GM18867 (cell line): ENCODE results near the gene CCDC137.
"Not testable (repeated sequence)": the region's sequence is repeated elsewhere in the genome, so short reads cannot be mapped to it uniquely, and the experiment has no call there.

Experiments
- ATAC-seq: cut with Tn5 transposase; IDR thresholded peaks from one replicate; pipeline ENCODE4 v1.9.1; 2021; ENCODE audit warnings: mild to moderate bottlenecking, moderate library complexity; ENCODE audit not compliant: unreplicated experiment

The CCDC137 gene, protein sequence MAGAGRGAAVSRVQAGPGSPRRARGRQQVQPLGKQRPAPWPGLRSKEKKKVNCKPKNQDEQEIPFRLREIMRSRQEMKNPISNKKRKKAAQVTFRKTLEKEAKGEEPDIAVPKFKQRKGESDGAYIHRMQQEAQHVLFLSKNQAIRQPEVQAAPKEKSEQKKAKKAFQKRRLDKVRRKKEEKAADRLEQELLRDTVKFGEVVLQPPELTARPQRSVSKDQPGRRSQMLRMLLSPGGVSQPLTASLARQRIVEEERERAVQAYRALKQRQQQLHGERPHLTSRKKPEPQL

DNA sequence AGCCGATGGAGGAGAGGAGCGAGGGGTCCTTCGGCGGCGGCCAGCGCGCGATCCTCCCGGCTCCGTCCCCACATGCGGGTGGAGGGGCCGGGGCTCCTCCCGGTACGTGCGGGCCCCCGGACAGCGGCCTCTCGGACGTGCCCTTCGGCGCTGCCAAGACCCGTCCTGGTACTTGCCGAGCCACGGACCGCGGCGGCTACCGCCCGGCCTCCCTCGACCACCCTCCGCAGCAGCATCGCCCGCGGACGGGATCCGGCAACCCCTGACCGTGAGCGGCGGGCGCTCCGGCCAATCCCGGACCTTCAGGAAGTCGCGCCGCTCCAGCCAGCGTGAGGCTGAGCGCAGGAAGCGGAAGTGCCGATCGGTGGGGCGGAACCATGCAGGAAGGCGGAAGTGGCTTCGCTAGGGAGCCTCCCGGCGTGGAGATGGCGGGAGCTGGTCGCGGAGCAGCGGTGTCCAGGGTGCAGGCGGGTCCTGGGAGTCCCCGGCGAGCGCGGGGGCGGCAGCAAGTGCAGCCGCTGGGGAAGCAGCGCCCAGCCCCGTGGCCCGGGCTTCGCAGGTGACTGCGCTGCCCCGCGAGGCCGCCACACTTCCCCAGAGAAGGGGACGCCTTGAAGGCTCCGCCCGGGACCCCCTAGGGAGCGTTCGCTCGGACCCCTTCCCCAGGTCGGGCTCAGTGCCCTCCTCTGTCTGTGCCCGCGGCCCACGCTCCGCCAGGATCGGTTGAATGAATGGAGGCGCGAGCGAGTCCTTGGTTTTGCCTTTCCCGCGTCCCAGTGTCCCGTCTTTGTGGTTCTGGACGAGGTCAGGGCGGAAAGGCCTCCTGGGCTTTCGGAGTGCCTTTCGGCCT is at the start of gene CCDC137, which contains the start of gene OXLD1:
TSS of gene CCDC137 (plus strand) at position 396 of the 850 bp plus-strand sequence. CDS start at position 426, 30 bp downstream.
TSS of gene OXLD1 (minus strand) at position 264 of the 850 bp plus-strand sequence. CDS start at position 236, 28 bp downstream.
- peak; percentile 91 for ATAC-seq

DNA sequence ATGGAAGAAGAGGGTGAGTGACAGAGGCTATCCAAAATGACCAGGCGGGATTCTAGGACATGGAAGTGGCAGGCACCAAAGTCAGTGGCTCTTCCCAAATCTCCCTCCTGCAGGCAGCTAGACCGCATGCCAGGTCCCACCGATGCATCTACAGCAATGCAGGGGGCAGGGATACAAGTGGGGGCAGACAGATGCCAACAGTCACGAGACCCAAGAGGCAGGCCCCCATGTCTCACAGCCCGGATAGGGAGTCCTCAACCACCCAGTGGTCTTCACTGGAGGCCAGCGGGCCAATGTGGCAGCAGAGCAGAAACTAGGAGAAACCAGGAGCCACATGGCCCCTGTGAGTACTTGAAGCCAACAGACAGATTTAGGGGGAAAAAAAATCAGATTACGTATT is 49.7 kb upstream of the CCDC137 start:
- no peak for ATAC-seq

DNA sequence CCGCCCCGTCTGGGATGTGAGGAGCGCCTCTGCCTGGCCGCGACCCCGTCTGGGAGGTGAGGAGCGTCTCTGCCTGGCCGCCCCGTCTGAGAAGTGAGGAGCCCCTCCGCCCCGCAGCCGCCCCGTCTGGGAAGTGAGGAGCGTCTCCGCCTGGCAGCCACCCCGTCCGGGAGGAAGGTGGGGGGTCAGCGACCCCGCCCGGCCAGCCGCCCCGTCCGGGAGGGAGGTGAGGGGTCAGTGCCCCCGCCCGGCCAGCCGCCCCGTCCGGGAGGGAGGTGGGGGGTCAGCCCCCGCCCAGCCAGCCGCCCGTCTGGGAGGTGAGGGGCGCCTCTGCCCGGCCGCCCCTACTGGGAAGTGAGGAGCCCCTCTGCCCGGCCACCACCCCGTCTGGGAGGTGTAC is 48.2 kb upstream of the CCDC137 start:
- ATAC-seq: not testable (repeated sequence)

DNA sequence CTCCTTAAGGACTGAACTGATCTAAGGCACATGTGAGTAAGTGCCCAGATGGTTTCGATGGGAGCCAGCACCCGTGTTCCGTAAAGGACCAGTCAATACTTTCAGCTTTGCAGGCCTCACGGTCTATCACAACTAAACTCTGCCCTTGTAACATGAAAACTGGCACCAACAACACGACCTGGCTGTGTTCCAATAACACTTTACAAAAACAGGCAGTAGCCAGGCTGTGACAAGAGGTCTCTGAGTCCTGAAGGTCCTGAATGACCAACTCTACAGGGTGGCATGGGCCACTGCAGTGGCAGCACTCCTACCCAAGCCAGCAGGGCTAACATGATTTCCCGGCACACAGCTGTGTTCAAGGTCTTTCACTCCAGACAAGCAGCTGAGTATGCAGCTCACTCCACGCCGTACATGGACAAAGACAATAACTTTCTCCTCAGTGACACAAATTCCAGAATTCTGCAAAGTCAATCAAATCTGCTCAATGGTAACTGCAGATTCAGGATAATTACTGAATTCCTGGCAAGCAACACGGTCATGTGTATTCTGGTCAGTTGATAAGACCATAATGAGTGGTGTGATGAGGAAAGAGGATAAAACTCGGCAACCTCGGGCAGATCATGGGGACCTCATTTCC is 44.9 kb upstream of the CCDC137 start:
- ATAC-seq: no peak

DNA sequence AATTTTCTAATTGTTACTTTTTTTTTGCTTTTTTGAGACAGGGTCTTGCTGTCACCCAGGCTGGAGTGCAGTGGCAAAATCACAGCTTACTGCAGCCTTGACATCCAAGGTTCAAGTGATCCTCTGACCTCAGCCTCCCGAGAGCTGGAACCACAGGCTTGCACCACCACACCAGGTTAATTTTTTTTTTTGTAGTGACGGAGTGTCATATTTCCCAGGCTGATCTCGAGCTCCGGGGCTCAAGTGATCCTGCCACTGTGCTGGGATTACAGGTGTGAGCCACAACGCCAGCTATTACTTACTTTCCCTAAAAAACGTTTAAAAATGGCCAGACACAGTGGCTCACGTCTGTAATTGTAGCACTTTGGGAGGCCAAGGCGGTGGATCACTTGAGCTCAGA is 36.3 kb upstream of the CCDC137 start:
- no peak for ATAC-seq

DNA sequence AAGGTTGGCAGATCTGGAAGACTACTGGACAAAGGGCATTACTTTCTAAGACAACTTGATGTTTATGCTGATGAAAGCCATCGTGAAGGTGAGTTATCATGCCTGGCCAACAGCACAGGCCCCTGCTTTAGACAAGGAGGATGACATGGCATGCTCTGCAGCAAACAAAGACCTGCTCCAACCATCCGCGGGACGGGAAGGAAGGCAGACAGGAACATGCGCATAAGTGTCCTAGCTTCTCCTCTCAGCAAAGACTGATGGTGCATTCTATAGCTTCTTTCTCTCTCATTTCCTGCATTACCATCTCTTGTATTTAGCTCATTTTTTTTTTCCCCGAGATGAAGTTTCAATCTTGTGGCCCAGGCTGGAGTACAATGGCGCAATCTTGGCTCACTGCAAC is 35.1 kb upstream of the CCDC137 start:
- ATAC-seq: no peak

DNA sequence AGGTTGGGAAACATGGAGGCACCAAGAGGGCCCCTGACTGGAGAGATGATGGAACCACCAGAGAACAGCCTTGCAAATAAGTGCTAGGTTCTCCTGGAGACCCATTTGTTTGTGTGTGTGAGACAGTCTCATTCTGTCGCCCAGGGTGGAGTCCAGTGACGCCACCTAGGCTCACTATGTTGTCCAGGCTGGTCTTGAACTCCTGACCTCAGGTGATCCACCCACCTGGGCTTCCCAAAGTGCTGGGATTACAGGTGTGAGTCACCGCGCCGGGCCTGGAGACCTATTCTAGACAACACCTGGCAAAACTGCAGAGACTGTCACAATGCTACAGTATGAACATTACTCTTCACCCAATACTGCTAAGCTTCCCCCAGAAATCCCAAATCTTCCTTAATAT is 31.1 kb upstream of the CCDC137 start:
- no peak for ATAC-seq

DNA sequence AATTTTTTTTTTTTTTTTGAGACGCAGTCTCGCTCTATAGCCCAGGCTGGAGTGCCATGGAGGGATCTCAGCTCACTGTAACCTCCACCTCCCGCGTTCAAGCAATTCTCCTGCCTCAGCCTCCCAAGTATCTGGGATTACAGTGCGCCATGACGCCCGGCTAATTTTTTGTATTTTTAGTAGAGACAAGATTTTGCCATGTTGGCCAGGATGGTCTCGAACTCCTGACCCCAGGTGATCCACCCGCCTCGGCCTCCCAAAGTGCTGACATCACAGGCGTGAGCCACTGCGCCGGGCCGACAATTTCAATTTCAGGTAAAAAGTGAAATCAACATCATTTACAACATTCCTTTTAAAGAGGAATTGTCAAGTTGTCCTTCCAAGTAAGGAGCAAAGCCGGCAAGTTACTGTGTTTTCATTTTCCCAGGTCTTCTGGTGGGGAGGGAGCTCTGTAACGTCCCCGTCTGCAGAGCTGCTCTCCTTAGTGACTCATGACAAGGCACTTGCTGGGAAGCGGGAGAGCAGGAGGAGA is 30.5 kb upstream of the CCDC137 start:
- peak; percentile 10 for ATAC-seq

DNA sequence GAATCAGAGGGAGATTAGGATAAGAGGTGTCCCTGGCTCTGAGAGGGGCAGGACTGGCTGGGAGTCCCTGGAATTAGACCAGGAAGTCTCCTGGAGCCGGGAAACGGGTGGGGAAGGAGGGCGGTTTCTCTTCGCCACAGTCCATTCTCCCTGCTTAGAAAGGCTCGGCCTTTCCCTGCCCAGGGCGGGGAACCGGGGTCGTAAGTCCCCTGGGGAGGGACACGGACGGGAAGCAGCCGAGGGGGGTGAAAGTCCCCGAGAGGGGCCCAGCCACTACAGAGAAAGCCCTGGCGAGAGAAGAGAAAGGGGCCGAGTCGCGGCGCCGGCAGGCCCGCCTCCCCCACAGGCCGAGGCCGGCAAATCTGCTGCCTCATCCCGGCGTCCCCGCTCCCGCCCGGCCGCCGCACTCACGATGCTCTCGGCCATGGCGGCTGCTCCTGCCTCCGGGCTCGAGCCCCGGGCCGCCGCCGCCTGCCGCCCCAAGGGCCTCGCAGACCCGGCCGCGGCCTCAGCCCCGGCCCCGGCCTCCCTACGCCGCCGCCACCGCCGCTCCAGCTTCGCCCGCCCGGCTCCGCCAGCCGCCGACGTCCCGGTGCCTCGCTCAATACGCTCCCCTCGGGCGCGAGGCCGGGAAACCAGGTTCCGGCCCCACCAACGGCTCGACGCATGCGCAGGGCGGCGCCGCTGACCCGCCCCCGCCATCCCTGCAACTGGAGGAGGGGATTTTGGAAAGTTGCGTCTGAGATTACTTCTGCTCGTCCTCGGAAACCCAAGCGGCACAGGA is 29.8 kb upstream of the CCDC137 start, which contains the start of the genes NPLOC4 and TSPAN10:
TSS of gene NPLOC4 (minus strand) at position 608 of the 784 bp plus-strand sequence. CDS start at position 426, 182 bp downstream.
TSS of gene TSPAN10 (plus strand) at position 692 of the 784 bp plus-strand sequence. CDS start 5,217 bp downstream, outside the sequence.
- peak; percentile 89 for ATAC-seq

DNA sequence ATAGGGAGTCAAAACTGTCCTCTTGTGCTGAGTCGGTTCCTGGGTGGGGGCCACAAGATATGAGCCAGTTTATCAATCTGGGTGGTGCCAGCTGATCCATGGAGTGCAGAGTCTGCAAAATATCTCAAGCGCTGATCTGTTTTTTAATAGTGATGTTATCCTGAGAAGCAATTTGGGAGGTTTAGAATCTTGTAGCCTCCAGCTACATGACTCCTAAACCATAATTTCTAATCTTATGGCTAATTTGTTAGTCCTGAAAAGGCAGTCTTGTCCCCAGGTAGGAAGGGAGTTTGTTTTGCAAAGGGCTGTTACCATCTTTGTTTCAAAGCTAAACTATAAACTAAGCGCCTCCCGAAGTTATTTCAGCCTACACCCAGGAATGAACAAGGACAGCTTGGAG is 27.9 kb upstream of the CCDC137 start:
- ATAC-seq: no peak

DNA sequence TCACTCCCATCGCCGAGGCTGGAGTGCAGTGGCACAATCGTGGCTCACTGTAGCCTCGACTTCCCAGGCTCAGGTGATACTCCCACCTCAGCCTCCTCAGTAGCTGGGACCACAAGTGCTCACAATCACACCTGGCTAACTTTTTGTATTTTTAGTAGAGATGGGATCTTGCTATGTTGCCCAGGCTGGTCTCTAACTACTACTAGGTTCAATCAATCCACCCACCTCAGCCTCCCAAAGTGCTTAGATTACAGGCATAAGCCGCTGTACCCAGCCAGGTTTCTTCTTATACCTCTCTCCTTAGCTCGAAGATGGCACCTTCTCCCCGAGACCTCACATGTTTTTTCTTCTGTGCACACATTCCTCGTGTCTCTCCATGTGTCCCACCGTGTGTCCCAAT is 26.5 kb upstream of the CCDC137 start:
- no peak for ATAC-seq

DNA sequence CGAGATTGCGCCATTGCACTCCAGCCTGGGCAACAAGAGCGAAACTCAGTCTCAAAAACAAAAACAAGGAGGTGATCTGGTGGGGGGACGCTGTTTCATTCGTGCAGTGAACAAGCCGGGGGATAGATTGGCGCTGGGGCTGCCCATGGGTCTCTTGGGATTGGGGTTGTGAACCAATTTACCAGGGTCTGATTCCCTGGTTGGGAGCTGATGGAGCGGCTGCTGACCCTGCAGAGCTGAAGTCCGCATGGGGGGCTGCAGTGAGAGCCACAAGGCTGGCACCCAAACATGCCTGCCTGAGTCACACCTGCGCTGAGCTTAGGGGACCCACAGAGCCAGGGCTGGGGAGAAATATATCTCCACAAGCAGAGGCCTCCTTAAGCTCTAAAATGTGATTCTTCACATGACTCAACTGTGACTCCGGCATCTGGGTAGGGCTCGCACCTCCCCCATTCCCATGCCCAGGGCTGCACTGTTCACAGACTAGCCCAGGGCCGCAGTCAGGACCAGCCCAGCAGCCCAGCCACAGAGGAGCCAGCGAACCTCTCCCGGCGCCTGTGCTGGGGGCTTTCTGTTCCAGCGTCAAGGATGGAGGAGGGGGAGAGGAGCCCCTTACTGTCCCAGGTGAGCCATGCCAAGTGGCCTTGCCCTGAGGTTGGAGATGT is 24.6 kb upstream of the CCDC137 start:
- no peak for ATAC-seq

DNA sequence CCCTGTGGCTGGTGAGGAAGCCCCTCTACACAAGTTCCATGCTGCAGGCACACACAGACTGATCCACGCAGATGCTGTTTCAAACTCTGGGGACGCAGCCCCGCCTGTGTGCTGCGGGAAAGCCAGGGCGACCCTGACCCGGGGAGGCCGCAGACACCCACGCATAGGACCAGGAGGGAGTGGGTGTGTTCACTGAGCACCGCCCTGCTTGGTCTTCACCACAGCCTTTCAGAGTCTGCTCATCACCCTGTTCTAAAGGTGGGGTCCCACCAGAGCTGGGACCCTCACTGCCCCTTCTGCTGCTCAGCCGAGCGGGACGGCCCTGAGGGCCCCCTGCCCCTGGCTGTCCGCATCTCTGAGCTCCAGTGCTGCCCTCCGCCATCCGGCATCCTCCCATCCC is 22.0 kb upstream of the CCDC137 start:
- ATAC-seq: no peak

DNA sequence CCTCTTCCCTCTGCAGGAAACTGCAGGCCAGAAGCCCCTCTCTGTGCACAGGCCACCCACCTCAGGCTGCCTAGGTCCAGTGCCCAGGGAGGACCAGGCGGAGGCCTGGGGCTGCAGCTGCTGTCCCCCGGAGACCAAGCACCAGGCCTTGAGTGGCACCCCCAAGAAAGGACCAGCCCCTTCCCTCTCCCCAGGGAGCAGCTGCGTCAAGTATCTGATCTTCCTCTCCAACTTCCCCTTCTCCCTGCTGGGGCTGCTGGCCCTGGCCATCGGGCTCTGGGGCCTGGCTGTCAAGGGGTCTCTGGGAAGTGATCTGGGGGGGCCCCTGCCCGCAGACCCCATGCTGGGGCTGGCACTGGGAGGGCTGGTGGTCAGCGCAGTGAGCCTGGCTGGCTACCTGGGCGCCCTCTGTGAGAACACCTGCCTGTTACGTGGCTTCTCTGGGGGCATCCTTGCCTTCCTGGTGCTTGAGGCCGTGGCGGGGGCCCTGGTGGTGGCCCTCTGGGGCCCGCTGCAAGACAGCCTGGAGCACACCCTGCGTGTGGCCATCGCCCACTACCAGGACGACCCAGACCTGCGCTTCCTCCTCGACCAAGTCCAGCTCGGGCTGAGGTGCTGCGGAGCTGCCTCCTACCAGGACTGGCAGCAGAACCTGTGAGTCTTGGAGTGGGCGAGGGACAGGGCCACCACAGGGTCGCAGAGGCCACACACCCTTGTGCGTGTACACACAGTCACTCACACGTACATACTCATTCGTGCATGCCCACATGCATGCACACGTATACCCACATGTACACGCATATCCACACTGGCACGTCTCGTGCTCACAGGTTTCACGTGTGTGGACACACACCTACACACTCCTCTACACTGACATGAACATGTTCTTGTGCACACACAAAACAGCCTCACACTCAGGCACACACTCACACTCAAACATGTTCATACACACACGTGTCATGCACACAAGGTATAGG is 21.3 kb upstream of the CCDC137 start:
- no peak for ATAC-seq

DNA sequence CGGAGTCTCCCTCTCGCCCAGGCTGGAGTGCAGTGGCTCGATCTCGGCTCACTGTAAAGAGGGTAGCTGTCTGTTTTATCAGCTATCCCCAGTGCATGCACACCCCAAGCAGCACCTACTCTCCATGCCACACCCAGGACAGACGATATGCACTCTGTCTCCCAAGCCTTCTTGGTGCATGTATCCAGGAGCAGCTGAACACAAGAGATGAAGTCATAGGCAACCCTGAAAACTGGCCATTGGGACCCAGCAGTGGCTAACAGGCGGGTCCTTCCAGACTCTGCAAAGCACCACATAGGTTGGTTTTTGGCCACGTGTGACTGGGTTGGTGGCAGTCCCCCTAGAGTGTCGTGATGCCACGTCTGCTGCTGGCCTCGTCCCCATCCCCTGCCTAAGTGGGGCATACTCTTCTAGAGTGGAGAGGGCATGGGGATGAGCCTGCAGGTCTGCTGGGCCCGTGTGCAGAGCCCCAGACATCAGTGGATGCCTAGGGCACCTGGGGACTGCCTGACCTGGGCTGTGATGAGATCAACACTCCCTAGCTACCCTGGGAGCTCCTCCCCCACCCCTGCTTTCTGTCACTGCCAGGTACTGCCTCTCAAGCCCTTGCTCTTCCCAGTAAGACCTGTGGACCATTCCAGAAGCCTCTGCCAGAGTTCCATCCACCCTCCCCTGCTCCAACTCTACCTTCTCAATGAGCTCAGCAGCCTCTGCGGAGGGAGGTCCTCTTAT is 19.5 kb upstream of the CCDC137 start:
- no peak for ATAC-seq

DNA sequence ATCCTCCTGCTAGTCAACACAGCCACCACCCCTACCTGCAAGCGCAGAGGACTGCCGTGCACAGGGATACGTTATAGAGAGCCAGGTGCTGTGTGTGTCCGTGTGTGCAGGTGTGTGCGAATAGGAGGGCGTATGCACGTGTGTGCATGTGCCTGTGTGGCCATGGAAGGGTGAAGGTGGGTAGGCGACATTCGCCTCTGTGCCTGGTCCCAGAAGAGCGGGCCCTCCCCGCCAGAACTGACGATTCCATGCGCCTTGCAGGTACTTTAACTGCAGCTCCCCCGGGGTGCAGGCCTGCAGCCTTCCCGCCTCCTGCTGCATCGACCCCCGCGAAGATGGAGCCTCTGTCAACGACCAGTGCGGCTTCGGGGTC is 18.9 kb upstream of the CCDC137 start:
- ATAC-seq: no peak

DNA sequence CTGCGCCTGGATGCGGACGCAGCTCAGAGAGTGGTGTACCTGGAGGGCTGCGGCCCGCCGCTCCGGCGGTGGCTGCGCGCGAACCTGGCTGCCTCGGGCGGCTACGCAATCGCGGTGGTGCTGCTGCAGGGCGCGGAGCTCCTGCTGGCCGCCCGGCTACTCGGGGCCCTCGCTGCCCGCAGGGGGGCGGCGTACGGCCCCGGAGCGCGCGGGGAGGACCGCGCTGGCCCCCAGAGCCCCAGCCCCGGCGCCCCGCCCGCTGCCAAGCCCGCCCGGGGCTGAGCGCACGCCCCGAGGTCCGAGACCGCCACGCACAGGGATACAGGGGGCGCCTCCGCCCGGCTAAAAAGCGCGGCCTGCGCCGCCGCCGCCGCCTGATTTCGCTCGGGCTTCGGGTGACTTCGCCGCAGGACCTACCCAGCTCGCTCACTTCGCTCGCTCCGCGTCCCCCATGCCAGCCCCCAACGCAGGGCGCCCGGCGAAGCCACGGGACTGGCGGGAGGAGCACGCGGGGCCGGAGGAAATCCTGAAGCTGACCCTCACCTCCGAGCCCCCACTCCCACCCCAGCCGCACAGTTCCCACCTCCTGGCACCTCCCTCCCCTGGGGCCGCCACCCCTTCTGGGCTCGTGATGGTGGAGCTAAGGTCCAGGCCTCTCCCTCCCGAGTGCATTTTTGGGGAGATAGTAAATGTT is 18.4 kb upstream of the CCDC137 start:
- no peak for ATAC-seq
